Activated CD4-positive, alpha-beta T cell treated with anti-CD3 and anti-CD28 coated beads for 36 hours (primary cell): ENCODE data around the gene ZNF385B. TPM values are rescaled to one million over a fixed set of nuclear protein-coding genes. Genes with fewer than 3 reads are reported as not detected.

Source experiments
- ATAC-seq: fragments of 200-7000 bp; cut with Tn5 transposase; one replicate; pipeline ENCODE4 v1.10.0; 2021; ENCODE audit warnings: mild to moderate bottlenecking, moderate library complexity
- CTCF ChIA-PET: fragments of 350-600 bp; sonication (Branson Sonifier 250); formaldehyde crosslinking; loops from one replicate; lab custom pipeline; 2021; ENCODE audit warnings: antibody characterized with exemption; lab: Charles Lee
- POLR2A ChIA-PET: fragments of 350-600 bp; sonication (Branson Sonifier 250); formaldehyde crosslinking; loops from one replicate; lab custom pipeline; 2021; ENCODE audit warnings: antibody characterized with exemption, inconsistent platforms; lab: Charles Lee
- DNase-seq: peaks from one replicate; pipeline ENCODE4 v3.0.0-alpha.2; 2020
- H3K27ac Mint-ChIP-seq: one replicate; pipeline ENCODE4 v1.8.0; 2021; ENCODE audit warnings: mixed read lengths
- H3K27me3 Mint-ChIP-seq: one replicate; pipeline ENCODE4 v1.8.0; 2021; ENCODE audit warnings: mixed read lengths
- H3K36me3 Mint-ChIP-seq: one replicate; pipeline ENCODE4 v1.8.0; 2021; ENCODE audit warnings: low read depth, mixed read lengths
- H3K4me1 Mint-ChIP-seq: one replicate; pipeline ENCODE4 v1.8.0; 2021; ENCODE audit warnings: mixed read lengths
- H3K4me3 Mint-ChIP-seq: one replicate; pipeline ENCODE4 v1.8.0; 2021; ENCODE audit warnings: mild to moderate bottlenecking, moderate library complexity, mixed read lengths
- H3K9me3 Mint-ChIP-seq: one replicate; pipeline ENCODE4 v1.8.0; 2021; ENCODE audit warnings: low read depth, mixed read lengths
- intact Hi-C, 2 experiments: fragments of 100-400 bp; cut with DNase I in 1 of 2; cut with micrococcal nuclease in 1 of 2; formaldehyde crosslinking; loops; one replicate each; pipeline versions ENCODE4 v1.14.2 to v1.15.1; 2022 to 2024; cut with DNase I, micrococcal nuclease
- total RNA-seq, 2 experiments: library from RNA; stranded (reverse); gene quantifications; one replicate each; pipeline ENCODE4 v1.2.3, GENCODE V29; 2021

Gene ZNF385B
- total RNA-seq, 2 experiments from 2014 or later, result not detected

DNA sequence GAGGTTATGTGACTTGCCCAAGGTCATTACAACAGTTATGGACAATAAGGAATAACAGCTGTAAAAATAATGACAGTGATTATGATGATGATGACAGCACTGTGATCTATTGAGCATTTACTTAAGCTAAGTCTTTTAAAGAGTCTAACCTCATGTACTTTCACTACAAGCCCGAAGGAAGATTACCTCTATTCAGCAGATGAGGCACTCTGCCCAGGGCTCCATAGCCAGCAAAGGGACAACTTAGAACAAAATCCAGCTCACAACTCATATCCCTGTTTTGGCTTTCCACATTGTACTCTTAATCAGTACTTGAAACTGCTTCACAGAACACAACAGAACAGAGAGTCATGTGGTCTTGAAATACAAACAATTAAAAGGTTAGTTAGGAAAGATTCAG, 290.2 kb downstream of the ZNF385B start:
- Mint-ChIP-seq H3K36me3 (no peaks in the 10 kb centered on the region), H3K27ac (no peak overlapping the region), H3K27me3 (no peaks in the 10 kb centered on the region), H3K4me3 (no peak overlapping the region), H3K9me3 (no peaks in the 10 kb centered on the region), H3K4me1 (no peaks in the 10 kb centered on the region)
- intact Hi-C loops, result no loop called here
- ATAC-seq, result no peak
- no peak for DNase-seq
- CTCF ChIA-PET, result no interaction called here
- POLR2A ChIA-PET, result no interaction called here

DNA sequence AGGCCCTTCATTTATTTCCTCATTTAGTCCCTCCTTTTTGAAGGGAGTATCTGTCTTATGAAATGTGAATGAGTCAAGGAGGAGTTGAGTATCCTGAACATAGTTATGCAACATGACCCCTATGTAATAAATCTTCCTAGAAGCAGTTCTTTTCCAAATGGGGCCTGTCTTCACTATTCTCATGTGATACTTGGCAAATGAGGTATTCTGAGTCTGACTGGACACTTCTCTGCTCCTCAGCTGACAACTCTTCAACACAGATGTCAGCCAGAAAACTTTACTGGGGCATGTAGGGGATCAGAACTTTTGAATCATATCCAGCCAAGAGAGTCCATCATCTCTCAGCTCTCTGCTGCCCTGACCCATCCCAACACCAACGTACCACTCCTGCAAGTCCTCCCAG, 291.6 kb downstream of the ZNF385B start:
- POLR2A ChIA-PET, result no interaction called here
- H3K4me1 Mint-ChIP-seq, result no peaks in the 10 kb centered on the region
- H3K27me3 Mint-ChIP-seq, result peaks cover 4% of the 10 kb centered on the region
- intact Hi-C loops, result no loop called here
- no peak for DNase-seq
- CTCF ChIA-PET, result no interaction called here
- no peaks in the 10 kb centered on the region for H3K36me3 Mint-ChIP-seq
- H3K27ac Mint-ChIP-seq, result no peak overlapping the region
- H3K9me3 Mint-ChIP-seq, result no peaks in the 10 kb centered on the region
- ATAC-seq, result no peak
- H3K4me3 Mint-ChIP-seq, result no peak overlapping the region

DNA sequence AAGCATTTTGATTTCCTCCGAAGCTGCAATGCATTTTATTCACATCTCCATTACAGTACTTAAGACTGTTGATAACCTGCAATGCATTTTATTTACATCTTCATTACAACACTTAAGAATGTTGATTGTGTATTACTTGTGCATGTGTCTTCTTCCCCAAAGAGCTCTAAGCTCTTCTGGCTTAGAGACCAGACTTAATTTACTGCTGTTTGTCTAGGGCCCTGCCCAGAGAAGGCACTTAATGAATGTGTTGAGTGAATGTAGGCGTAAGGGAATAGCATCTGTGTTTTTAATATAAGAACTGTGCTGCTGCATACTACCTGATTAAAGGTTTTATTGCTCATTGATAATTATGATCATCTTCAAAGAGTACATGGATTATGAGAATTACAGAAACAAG, 295.6 kb downstream of the ZNF385B start:
- Mint-ChIP-seq H3K4me3 (no peak overlapping the region), H3K4me1 (no peaks in the 10 kb centered on the region), H3K9me3 (no peaks in the 10 kb centered on the region), H3K27ac (no peak overlapping the region), H3K27me3 (peaks cover 6% of the 10 kb centered on the region), H3K36me3 (no peaks in the 10 kb centered on the region)
- intact Hi-C loops, result no loop called here
- DNase-seq (no peak), ATAC-seq (no peak)
- CTCF ChIA-PET, result no interaction called here
- POLR2A ChIA-PET, result no interaction called here

DNA sequence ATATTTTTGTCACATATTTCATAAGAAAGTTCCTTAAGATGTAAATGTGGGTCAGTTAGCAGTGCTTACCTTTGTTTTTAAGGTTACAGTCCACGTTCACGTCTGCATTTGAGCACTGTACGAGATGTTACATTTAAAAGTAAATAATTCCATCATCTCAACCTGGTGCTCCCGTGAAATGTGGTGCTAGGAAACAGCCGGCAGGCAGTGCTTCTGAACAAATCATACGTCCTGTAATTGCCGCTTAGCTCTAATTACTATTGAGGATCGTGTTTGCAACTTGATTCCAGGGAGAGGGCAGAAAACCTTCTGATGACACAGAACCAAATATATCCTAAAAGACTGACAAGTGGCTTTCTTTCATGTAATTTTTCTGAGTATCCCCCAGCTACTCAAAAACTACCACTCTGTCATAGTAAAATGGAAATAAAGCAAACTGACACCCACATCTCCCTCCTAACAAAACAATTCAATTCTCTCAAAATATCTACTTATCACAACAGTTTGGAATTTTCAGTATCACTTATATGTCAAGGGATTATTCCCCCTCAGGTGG, 299.0 kb downstream of the ZNF385B start:
- Mint-ChIP-seq H3K4me1 (no peaks in the 10 kb centered on the region), H3K4me3 (no peak overlapping the region), H3K27me3 (peaks cover 6% of the 10 kb centered on the region), H3K9me3 (no peaks in the 10 kb centered on the region), H3K27ac (no peak overlapping the region), H3K36me3 (no peaks in the 10 kb centered on the region)
- intact Hi-C loops, result no loop called here
- ATAC-seq (no peak), DNase-seq (no peak)
- ChIA-PET POLR2A (no interaction called here), CTCF (no interaction called here)

DNA sequence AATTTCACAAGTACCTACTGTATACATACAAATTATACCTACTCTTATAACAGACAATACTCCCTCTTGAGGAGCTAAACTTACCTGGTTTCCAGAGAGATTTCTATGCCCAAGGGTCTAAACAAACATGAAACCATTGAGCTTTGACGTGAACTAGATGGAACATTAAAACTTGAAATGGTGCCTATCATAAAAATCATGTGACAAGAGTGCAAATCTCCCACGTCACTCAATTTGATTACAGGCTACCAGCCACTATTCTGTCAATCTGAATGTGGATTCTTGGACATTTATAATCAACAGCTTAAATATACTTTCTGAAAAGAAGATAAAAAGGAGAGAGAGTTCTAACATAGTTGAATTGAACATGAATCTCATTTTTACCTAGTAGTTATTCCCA, 299.7 kb downstream of the ZNF385B start:
- Mint-ChIP-seq H3K4me3 (no peak overlapping the region), H3K27ac (no peak overlapping the region), H3K27me3 (peaks cover 6% of the 10 kb centered on the region), H3K36me3 (no peaks in the 10 kb centered on the region), H3K4me1 (no peaks in the 10 kb centered on the region), H3K9me3 (no peaks in the 10 kb centered on the region)
- DNase-seq (no peak), ATAC-seq (no peak)
- intact Hi-C loops, result no loop called here
- ChIA-PET CTCF (no interaction called here), POLR2A (no interaction called here)

DNA sequence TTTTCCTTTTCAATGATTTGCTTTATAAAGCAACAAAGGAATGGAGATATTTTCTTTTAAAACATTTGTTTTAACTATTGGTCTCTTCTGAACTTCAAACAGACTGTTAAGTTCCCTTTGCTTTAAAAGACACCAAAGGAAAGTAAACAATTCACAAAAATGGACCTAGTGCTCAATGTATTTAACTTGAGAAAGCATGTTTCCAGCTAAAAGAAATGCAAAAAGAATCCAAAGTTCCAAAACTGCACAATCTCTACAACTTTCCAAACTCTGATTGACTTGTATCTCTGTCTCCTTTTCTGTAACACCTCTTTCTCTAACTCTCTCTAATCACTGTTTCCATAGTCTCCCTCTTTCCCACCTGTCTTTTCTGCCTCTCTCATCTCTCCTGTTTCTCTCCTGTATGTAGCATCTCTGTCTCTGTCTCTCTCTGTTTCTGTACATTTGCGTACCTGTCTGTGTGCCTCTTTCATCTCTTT, 301.1 kb downstream of the ZNF385B start:
- ChIA-PET POLR2A (no interaction called here), CTCF (no interaction called here)
- Mint-ChIP-seq H3K27ac (no peak overlapping the region), H3K4me3 (no peak overlapping the region), H3K27me3 (peaks cover 2% of the 10 kb centered on the region), H3K9me3 (no peaks in the 10 kb centered on the region), H3K36me3 (no peaks in the 10 kb centered on the region), H3K4me1 (no peaks in the 10 kb centered on the region)
- DNase-seq (no peak), ATAC-seq (no peak)
- intact Hi-C loops, result no loop called here

DNA sequence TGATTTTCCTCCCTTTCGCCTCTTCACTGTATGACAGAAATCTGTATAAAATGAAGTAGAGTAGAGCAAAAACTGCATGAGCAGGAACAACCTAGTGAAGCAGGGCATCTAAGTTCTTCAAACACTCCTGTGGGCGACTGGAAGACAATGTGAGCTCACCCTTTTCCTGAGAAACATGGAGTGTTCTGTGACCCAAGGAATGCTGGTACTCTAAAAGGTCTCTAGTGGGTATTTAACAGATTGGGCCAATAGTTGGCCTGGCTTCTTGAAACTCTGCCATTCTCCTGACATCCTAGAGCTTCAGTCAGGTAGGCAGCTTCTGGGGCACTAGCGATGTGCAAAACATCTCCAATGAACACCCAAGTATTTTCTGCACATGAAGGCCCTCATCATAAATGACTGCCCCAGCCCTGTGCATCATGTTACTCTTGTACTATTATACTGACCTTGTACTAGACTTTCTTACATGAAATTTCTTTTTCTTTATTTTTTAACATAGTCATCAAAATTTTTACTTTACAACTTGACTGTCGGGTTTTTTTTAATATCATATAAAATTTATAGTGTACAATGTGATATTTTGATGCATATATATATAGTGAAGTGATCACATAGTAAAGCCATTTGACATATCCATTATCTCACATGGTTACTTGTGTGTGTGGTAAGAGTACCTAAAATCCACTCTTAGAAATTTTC, 302.2 kb downstream of the ZNF385B start:
- no peaks in the 10 kb centered on the region for H3K36me3 Mint-ChIP-seq
- DNase-seq, result no peak
- H3K27ac Mint-ChIP-seq, result no peak overlapping the region
- POLR2A ChIA-PET, result no interaction called here
- H3K9me3 Mint-ChIP-seq, result peaks cover 1% of the 10 kb centered on the region
- intact Hi-C loops, result no loop called here
- H3K4me1 Mint-ChIP-seq, result no peaks in the 10 kb centered on the region
- H3K4me3 Mint-ChIP-seq, result no peak overlapping the region
- H3K27me3 Mint-ChIP-seq, result peaks cover 2% of the 10 kb centered on the region
- CTCF ChIA-PET, result no interaction called here
- no peak for ATAC-seq

DNA sequence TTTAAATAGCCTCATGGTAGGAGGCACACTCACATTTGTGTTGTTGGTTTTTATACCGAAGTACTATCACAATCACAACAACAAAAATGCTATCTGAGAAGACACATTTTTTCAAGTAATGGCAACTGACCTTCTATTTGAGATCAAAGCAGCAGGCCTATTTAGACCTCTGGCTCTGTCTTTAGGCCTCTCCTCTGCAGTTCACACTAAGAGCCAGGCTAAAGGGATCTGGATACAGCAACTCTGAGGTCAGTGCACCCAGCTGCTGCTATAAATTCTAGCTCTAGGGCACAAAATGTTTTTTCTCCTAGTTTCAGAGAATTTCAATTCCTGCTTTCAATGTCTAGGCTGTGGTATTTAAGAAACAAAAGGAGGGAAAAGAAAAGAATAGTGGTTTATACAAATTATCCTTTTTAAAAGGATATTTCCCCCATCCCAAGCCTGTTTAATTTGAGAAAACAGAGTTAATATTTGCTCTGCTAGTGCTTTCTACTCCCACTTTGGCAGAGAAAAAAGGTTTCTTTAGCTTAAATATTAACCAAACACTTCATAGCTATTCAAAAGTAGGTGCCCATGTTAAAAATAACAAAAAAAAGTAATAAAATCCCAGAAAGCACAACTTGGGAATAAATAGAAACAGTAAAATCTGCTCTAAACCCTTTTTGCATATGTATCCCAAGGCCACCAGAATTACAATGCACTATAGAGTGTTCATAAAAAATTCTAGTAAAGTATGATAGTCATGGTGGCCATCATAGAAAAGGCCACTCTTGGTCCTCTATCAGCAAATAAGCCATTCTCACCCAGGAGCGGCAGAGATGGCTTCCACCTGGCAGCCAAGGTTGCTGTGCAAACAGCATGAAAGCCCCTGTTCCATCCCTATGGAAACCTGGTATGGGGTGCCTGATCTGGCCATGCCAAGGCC, 303.1 kb downstream of the ZNF385B start:
- no peaks in the 10 kb centered on the region for H3K36me3 Mint-ChIP-seq
- H3K4me1 Mint-ChIP-seq, result no peaks in the 10 kb centered on the region
- H3K27ac Mint-ChIP-seq, result no peak overlapping the region
- no peaks in the 10 kb centered on the region for H3K27me3 Mint-ChIP-seq
- intact Hi-C loops, result no loop called here
- POLR2A ChIA-PET, result no interaction called here
- CTCF ChIA-PET, result no interaction called here
- ATAC-seq (no peak), DNase-seq (no peak)
- peaks cover 1% of the 10 kb centered on the region for H3K9me3 Mint-ChIP-seq
- H3K4me3 Mint-ChIP-seq, result no peak overlapping the region

DNA sequence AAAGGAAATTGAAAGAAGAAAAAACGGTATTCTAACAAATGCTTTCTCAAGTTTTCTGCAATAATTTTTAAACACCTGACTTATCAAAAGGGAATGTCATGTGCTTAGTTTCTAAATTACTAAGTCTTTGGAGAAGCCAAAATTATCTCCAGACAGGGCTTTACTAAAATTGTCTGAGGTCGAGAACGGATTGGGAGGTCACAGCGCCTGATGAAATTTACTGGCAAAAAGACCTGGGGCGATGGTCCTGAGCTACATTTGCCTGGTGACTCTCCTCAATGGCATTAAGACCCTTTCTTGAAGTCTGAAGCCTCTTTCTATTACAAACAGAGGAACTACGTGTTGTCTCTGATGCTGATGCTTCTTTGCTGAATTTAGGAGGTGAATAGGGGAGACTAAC, 305.0 kb downstream of the ZNF385B start:
- H3K27me3 Mint-ChIP-seq, result no peaks in the 10 kb centered on the region
- H3K36me3 Mint-ChIP-seq, result no peaks in the 10 kb centered on the region
- ChIA-PET POLR2A (no interaction called here), CTCF (no interaction called here)
- DNase-seq (no peak), ATAC-seq (no peak)
- H3K4me3 Mint-ChIP-seq, result no peak overlapping the region
- peaks cover 1% of the 10 kb centered on the region for H3K9me3 Mint-ChIP-seq
- H3K4me1 Mint-ChIP-seq, result no peaks in the 10 kb centered on the region
- no peak overlapping the region for H3K27ac Mint-ChIP-seq
- intact Hi-C loops, result no loop called here

DNA sequence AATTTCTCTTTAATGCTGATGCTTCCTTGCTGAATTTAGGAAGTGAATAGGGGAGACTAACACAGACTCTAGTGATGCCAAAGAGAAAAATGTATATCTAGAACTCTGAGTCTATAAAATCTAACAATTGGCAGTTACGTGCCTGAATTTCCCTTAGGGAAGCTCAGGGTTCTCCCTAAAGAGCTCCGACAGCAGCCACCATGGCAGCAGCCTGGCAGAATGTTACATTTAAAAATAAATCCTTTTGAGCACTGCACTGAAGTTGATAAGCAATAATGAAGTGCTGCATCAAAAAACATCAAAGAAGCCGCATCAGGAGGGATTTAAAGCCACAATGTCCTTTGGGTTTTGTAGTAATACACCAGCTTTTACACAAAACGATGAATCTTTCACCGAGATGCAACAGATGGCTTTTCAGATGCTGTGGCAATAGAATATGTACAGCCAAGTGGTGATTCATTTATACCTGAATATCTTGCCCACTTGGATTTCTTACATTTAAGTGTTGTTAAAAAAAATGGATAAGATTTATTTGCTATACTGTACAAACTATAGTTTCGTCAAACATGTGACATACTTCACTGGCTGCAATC, 305.6 kb downstream of the ZNF385B start:
- intact Hi-C loops, result no loop called here
- DNase-seq (no peak), ATAC-seq (no peak)
- Mint-ChIP-seq H3K4me1 (no peaks in the 10 kb centered on the region), H3K9me3 (peaks cover 1% of the 10 kb centered on the region), H3K4me3 (no peak overlapping the region), H3K27ac (no peak overlapping the region), H3K36me3 (no peaks in the 10 kb centered on the region), H3K27me3 (no peaks in the 10 kb centered on the region)
- CTCF ChIA-PET, result interaction anchor here (0.6 kb wide), 1 partner anchor 561 kb away, joined by 5 read pairs; no protein-coding TSS in a partner anchor
- POLR2A ChIA-PET, result no interaction called here

DNA sequence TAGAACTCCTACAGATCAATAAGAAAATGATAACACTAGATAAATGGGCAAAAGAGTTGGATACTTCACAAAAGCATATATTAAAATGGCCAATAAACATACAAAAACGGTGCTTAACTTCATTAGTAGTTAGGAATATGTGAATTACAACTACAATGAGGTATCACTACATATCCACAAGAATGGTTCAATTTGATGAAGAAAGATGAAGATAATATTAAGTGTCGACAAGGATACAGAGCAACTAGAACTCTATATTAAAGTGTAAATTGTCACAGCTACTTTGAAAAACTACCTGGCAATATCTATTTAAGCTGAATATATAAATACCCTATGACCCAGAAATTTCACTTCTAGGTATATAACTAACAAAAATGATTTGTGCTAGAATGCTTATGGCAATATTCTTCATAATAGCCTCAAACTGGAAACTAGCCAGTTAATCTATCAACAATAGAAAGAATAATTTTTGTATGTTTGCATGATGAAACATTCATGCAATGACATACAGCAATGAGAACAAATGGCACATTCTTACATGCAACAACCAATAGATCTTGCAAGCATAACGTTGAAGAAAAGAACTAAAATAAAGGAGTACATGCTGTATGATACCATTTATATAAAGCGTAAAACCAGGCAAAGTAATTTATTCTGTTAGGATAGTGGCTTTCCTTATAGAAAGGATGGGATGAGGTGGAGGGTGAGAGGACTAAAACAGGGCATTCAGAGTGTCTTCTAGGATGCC, 306.6 kb downstream of the ZNF385B start:
- Mint-ChIP-seq H3K27me3 (no peaks in the 10 kb centered on the region), H3K36me3 (no peaks in the 10 kb centered on the region), H3K9me3 (peaks cover 1% of the 10 kb centered on the region), H3K4me1 (no peaks in the 10 kb centered on the region), H3K4me3 (no peak overlapping the region), H3K27ac (no peak overlapping the region)
- ATAC-seq (no peak), DNase-seq (no peak)
- ChIA-PET CTCF (no interaction called here), POLR2A (no interaction called here)
- intact Hi-C loops, result no loop called here
